Raji (cell line): ENCODE measurements around the gene FBXO5.

ENCODE experiments used
- POLR2A ChIP-seq: IDR thresholded peaks from 2 replicates; pipeline ENCODE4 v1.6.1; 2011; ENCODE audit warnings: low read depth, low read length, control low read depth; ENCODE audit not compliant: insufficient read depth

The FBXO5 gene

DNA sequence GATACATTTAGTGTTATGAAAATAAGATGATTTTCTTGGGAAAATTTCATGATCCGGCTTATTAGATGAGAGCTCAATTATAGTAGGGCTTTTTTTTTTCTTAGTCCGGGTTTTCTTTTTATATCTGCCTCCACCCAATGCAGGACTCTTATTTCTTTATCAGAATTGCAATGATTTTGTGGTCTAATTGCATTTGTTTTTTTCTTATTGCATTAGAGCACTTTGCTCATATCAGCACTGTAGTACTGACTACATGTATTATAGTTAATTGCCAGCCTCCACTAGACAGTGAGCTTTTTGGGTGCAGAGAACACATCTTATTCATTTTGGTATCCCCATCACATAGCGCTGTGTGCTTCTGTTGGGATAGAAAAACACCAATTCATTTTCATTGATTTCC lies 50.0 kb downstream of the FBXO5 start:
- TF ChIP-seq POLR2A: no peak

DNA sequence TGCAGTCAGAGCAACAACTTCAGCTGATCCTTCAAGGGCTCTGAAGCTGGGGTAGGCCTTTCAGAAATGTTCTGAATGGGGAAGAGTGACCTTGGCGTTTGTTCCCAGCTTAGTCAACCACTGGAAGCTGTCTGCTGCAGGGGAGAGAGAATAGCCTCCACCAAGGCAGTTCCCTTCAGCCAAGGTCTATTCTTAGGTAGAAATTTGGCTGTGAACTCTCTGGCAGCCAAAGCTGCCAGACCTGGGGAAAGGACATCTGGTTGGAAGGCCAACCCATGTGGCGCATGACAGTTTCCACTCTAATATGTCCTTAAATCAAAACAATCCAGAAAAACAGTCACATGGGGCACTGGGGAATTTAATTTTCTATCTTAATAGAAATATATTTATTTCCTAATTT lies 60.1 kb downstream of the FBXO5 start:
- no peak for TF ChIP-seq POLR2A
